Measurements from ENCODE around the gene ACTRT2. TPM values are rescaled to one million over a fixed set of nuclear protein-coding genes. Genes with fewer than 3 reads are reported as not detected.

Gene ACTRT2
- total RNA-seq, 1 experiment from 2014 or later, result not detected

- Histone ChIP-seq H3K27ac (ENCODE audit: low read length) (no peak overlapping the region), H3K9me3 (ENCODE audit: low read length) (peaks cover 17% of the 10 kb centered on the region; the same call in 1 of the 2 replicates), H2AFZ (ENCODE audit: low read length) (no peak overlapping the region), H3F3A (ENCODE audit: low read length, unreplicated experiment) (no peaks in the 10 kb centered on the region), H3K9ac (ENCODE audit: low read length) (no peak overlapping the region), H4K20me1 (ENCODE audit: low read length) (no peaks in the 10 kb centered on the region), H3K4me1 (ENCODE audit: insufficient read depth, low read length) (no peaks in the 10 kb centered on the region), H3K36me3 (ENCODE audit: low read depth, low read length) (no peaks in the 10 kb centered on the region), H3K9me2 (replicated peaks; ENCODE audit: low read length) (no peaks in the 10 kb centered on the region), H3K4me2 (ENCODE audit: low read length) (no peak overlapping the region), H3K4me3 (ENCODE audit: low read length) (no peak overlapping the region), H3K79me2 (ENCODE audit: low read length) (no peaks in the 10 kb centered on the region), H3K27me3 (ENCODE audit: low read length) (peaks cover 72% of the 10 kb centered on the region)
- TF ChIP-seq CTCF (conservative IDR thresholded peaks at IDR 0.05; ENCODE audit: low read depth, low read length) (no peak), EZH2 (IDR thresholded peaks at IDR 0.05; ENCODE audit: low read length, unreplicated experiment) (no peak), EZH2phosphoT487 (IDR thresholded peaks at IDR 0.05; ENCODE audit: borderline replicate concordance, low read length) (no peak)
- POLR2A ChIA-PET (ENCODE audit: unreplicated experiment), result no interaction called here
- CTCF ChIA-PET, result no interaction called here
- no peak for ATAC-seq
- no peak for DNase-seq
- BruUV-seq (replicated peaks), result no TSS peak
- intact Hi-C loops (cut with micrococcal nuclease), result no loop called here
These were observed 22.7 kb upstream of the ACTRT2 start for GRCh38 chr1:2998503-2999100.

DNA sequence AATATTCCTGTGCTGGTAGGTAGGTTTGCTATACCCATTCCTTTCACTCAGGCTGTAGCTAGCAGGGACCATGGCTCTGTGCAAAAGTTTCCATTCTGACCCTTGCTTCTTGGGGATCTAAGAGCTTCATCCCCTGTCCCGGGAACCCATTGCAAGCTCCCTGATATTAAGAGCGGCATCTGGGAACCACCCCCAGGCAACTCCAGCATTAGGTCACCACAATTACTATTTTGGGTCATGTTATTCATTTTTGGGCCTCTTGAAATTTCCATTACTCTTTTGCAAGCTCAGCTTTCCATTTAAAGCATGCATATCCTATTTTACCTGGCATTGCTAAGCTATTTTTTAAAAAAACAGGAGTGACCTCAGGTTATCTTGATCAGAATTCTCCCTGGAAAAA is 22.1 kb upstream of the ACTRT2 start:
- H3K4me2 ChIP-seq (ENCODE audit: low read length), result no peak overlapping the region
- ChIA-PET POLR2A (ENCODE audit: unreplicated experiment) (no interaction called here), CTCF (no interaction called here)
- H4K20me1 ChIP-seq (ENCODE audit: low read length), result no peaks in the 10 kb centered on the region
- peaks cover 76% of the 10 kb centered on the region for H3K27me3 ChIP-seq (ENCODE audit: low read length)
- DNase-seq (no peak), ATAC-seq (no peak)
- BruUV-seq (replicated peaks), result no TSS peak
- no peaks in the 10 kb centered on the region for H3F3A ChIP-seq (ENCODE audit: low read length, unreplicated experiment)
- no peak for TF ChIP-seq EZH2 (IDR thresholded peaks at IDR 0.05; ENCODE audit: low read length, unreplicated experiment)
- no peak for TF ChIP-seq CTCF (conservative IDR thresholded peaks at IDR 0.05; ENCODE audit: low read depth, low read length)
- no peak for TF ChIP-seq EZH2phosphoT487 (IDR thresholded peaks at IDR 0.05; ENCODE audit: borderline replicate concordance, low read length)
- H2AFZ ChIP-seq (ENCODE audit: low read length), result no peak overlapping the region
- H3K4me1 ChIP-seq (ENCODE audit: insufficient read depth, low read length), result no peaks in the 10 kb centered on the region
- no peaks in the 10 kb centered on the region for H3K79me2 ChIP-seq (ENCODE audit: low read length)
- no peaks in the 10 kb centered on the region for H3K9me2 ChIP-seq (replicated peaks; ENCODE audit: low read length)
- H3K27ac ChIP-seq (ENCODE audit: low read length), result no peak overlapping the region
- H3K4me3 ChIP-seq (ENCODE audit: low read length), result no peak overlapping the region
- peaks cover 15% of the 10 kb centered on the region; the same call in 1 of the 2 replicates for H3K9me3 ChIP-seq (ENCODE audit: low read length)
- no peak overlapping the region for H3K9ac ChIP-seq (ENCODE audit: low read length)
- no peaks in the 10 kb centered on the region for H3K36me3 ChIP-seq (ENCODE audit: low read depth, low read length)
- intact Hi-C loops (cut with micrococcal nuclease), result no loop called here

DNA sequence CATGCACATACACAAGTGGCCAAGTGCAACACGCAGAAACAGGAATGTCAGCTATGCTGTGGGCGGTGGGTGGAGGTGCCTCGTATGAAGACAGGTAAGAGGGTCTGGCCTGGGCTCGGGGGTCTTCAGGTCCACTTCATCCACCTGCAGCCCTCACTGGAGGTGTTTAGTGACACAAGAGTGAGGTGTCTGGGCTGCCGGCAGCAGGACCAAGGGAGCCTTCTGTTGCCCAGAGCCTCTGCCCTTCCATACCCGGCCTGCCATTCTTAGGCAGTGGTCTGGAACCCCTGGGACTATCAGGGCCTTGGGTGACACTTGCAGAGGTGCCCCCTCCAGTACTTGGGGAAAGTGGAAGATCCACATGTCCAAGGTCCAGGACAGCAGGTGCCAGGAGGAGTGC is 21.7 kb upstream of the ACTRT2 start:
- Histone ChIP-seq H3K4me3 (ENCODE audit: low read length) (no peak overlapping the region), H4K20me1 (ENCODE audit: low read length) (no peaks in the 10 kb centered on the region), H3K4me1 (ENCODE audit: insufficient read depth, low read length) (no peaks in the 10 kb centered on the region), H2AFZ (ENCODE audit: low read length) (no peak overlapping the region), H3F3A (ENCODE audit: low read length, unreplicated experiment) (no peaks in the 10 kb centered on the region), H3K27ac (ENCODE audit: low read length) (no peak overlapping the region), H3K36me3 (ENCODE audit: low read depth, low read length) (no peaks in the 10 kb centered on the region), H3K9me2 (replicated peaks; ENCODE audit: low read length) (no peaks in the 10 kb centered on the region), H3K4me2 (ENCODE audit: low read length) (no peak overlapping the region), H3K9ac (ENCODE audit: low read length) (no peak overlapping the region), H3K27me3 (ENCODE audit: low read length) (peaks cover 81% of the 10 kb centered on the region), H3K79me2 (ENCODE audit: low read length) (no peaks in the 10 kb centered on the region), H3K9me3 (ENCODE audit: low read length) (peaks cover 11% of the 10 kb centered on the region; the same call in 1 of the 2 replicates)
- ATAC-seq, result no peak
- no peak for TF ChIP-seq CTCF (conservative IDR thresholded peaks at IDR 0.05; ENCODE audit: low read depth, low read length)
- TF ChIP-seq EZH2 (IDR thresholded peaks at IDR 0.05; ENCODE audit: low read length, unreplicated experiment), result no peak
- TF ChIP-seq EZH2phosphoT487 (IDR thresholded peaks at IDR 0.05; ENCODE audit: borderline replicate concordance, low read length), result no peak
- POLR2A ChIA-PET (ENCODE audit: unreplicated experiment), result no interaction called here
- no peak for DNase-seq
- no TSS peak for BruUV-seq (replicated peaks)
- CTCF ChIA-PET, result no interaction called here
- intact Hi-C loops (cut with micrococcal nuclease), result no loop called here

Data from PC-3 (cell line).